Measurements from ENCODE around the gene SLC26A11. TPM values are rescaled to one million over a fixed set of nuclear protein-coding genes. Genes with fewer than 3 reads are reported as not detected.

SLC26A11 gene
- total and polyA plus RNA-seq, 2 of the 13 experiments (the other 11 are each of a cell fraction or from before 2014, with no cell fraction given), result 8.7 to 13.2 TPM

- TF ChIP-seq IKZF5 (CRISPR knock-in tag; IDR thresholded peaks at IDR 0.05) (0 out of 2 replicates have a peak, but pooled peaks have one; percentile 52), ZNF350 (CRISPR knock-in tag; IDR thresholded peaks at IDR 0.05; ENCODE audit: borderline replicate concordance, low read depth) (no peak; the same call in 1 of the 2 replicates), ZNF362 (CRISPR knock-in tag; IDR thresholded peaks at IDR 0.05; ENCODE audit: borderline replicate concordance) (no peak), ZBTB1 (CRISPR knock-in tag; IDR thresholded peaks at IDR 0.05; ENCODE audit: borderline replicate concordance) (no peak), GZF1 (CRISPR knock-in tag; IDR thresholded peaks at IDR 0.05) (no peak), ARHGAP35 (CRISPR knock-in tag; IDR thresholded peaks at IDR 0.05; ENCODE audit: borderline replicate concordance) (peak; percentile 95; the same call in 1 of the 2 replicates), ZNF280D (CRISPR knock-in tag; IDR thresholded peaks at IDR 0.05) (peak; percentile 48; the same call in 1 of the 2 replicates), ZC3H13 (CRISPR knock-in tag; IDR thresholded peaks at IDR 0.05) (0 out of 2 replicates have a peak, but pooled peaks have one; percentile 60), ZNF326 (CRISPR knock-in tag; IDR thresholded peaks at IDR 0.05; ENCODE audit: borderline replicate concordance) (no peak), ZNF724P (CRISPR knock-in tag; IDR thresholded peaks at IDR 0.05; ENCODE audit: borderline replicate concordance) (no peak), YEATS4 (CRISPR knock-in tag; IDR thresholded peaks at IDR 0.05; ENCODE audit: borderline replicate concordance) (peak; percentile 51; the same call in 1 of the 2 replicates), ZNF775 (CRISPR knock-in tag; IDR thresholded peaks at IDR 0.05; ENCODE audit: borderline replicate concordance) (no peak), NFKBIZ (CRISPR knock-in tag; IDR thresholded peaks at IDR 0.05) (peak; percentile 19; the same call in 1 of the 2 replicates), FOXP1 (IDR thresholded peaks at IDR 0.05) (no peak), FOXP1 (CRISPR knock-in tag; IDR thresholded peaks at IDR 0.05) (no peak), KDM5A (IDR thresholded peaks at IDR 0.05; ENCODE audit: borderline replicate concordance, low read length) (no peak), PITX1 (CRISPR knock-in tag; IDR thresholded peaks at IDR 0.05) (peak; percentile 51; the same call in 1 of the 2 replicates), ZNF33B (CRISPR knock-in tag; IDR thresholded peaks at IDR 0.05) (0 out of 2 replicates have a peak, but pooled peaks have one; percentile 65), RFXANK (CRISPR knock-in tag; IDR thresholded peaks at IDR 0.05) (no peak), ZNF550 (CRISPR knock-in tag; IDR thresholded peaks at IDR 0.05; ENCODE audit: borderline replicate concordance) (peak; percentile 62; the same call in 1 of the 2 replicates), ZBTB7A (CRISPR knock-in tag; IDR thresholded peaks at IDR 0.05) (peak; percentile 88), ZNF704 (CRISPR knock-in tag; IDR thresholded peaks at IDR 0.05; ENCODE audit: borderline replicate concordance) (no peak)
Observed at GRCh38 chr17:80220054-80220735, at the start of gene SLC26A11, which contains the start of gene SGSH (continued).

Data from HepG2 (cell line).